ENCODE results near the gene EFR3B. TPM values are rescaled to one million over a fixed set of nuclear protein-coding genes. Genes with fewer than 3 reads are reported as not detected.

EFR3B gene
- polyA plus RNA-seq, 1 of the 3 experiments (the other 2 are of a cell fraction), result 1.5 TPM

DNA sequence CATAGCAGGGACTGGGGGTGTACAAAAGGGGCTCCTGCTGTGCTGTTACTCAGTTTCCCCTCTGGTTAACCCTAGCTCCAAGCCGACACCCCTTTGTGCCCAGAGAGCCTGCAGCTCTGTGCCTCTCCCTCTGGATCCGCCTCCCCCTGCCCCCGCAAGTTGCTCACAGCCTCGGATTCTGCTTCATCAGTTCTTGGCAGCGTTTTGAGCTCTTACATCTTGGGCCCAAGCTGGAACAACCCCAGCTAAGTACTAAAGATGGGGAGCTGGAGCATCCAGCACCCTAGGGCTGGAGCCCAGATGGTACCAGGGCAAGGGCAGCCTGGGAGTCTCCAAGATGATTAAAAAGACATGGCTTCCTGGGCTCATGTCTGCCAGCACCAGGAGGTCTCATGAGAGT is 85.8 kb downstream of the EFR3B start:
- H4K20me1 ChIP-seq (ENCODE audit: insufficient read depth), result no peaks in the 10 kb centered on the region
- H3K27ac ChIP-seq (ENCODE audit: low read depth in 2 of 2, low read length in 1 of 2), result no peak overlapping the region; a peak in 1 of 4 replicates
- H3K9me3 ChIP-seq, result no peaks in the 10 kb centered on the region
- no peaks in the 10 kb centered on the region for H3K79me2 ChIP-seq (ENCODE audit: insufficient read depth)
- TF ChIP-seq FOXJ3 (CRISPR knock-in tag; IDR thresholded peaks at IDR 0.05) (no peak), NFIC (IDR thresholded peaks at IDR 0.05; ENCODE audit: borderline replicate concordance) (no peak), TCF12 (IDR thresholded peaks at IDR 0.05) (no peak), CHD2 (IDR thresholded peaks at IDR 0.05; ENCODE audit: low read length, partially characterized antibody) (no peak), RAD21 (IDR thresholded peaks at IDR 0.05; ENCODE audit: low read length) (no peak), RFX5 (IDR thresholded peaks at IDR 0.05; ENCODE audit: low read length) (no peak), EP300 (IDR thresholded peaks at IDR 0.05; ENCODE audit: borderline replicate concordance in 1 of 2, low read depth in 1 of 2, low read length in 1 of 2) (no peak), FOSL2 (IDR thresholded peaks at IDR 0.05; ENCODE audit: borderline replicate concordance, low read depth) (no peak), SIN3A (IDR thresholded peaks at IDR 0.05; ENCODE audit: borderline replicate concordance, low read depth, low read length) (no peak), MXI1 (IDR thresholded peaks at IDR 0.05; ENCODE audit: low read depth, low read length) (no peak), GATA2 (CRISPR knock-in tag; IDR thresholded peaks at IDR 0.05) (no peak), TAF1 (IDR thresholded peaks at IDR 0.05; ENCODE audit: borderline replicate concordance, low read depth, low read length) (no peak), RCOR1 (IDR thresholded peaks at IDR 0.05; ENCODE audit: low read length) (no peak)
- TF ChIP-seq, protein P1, sequence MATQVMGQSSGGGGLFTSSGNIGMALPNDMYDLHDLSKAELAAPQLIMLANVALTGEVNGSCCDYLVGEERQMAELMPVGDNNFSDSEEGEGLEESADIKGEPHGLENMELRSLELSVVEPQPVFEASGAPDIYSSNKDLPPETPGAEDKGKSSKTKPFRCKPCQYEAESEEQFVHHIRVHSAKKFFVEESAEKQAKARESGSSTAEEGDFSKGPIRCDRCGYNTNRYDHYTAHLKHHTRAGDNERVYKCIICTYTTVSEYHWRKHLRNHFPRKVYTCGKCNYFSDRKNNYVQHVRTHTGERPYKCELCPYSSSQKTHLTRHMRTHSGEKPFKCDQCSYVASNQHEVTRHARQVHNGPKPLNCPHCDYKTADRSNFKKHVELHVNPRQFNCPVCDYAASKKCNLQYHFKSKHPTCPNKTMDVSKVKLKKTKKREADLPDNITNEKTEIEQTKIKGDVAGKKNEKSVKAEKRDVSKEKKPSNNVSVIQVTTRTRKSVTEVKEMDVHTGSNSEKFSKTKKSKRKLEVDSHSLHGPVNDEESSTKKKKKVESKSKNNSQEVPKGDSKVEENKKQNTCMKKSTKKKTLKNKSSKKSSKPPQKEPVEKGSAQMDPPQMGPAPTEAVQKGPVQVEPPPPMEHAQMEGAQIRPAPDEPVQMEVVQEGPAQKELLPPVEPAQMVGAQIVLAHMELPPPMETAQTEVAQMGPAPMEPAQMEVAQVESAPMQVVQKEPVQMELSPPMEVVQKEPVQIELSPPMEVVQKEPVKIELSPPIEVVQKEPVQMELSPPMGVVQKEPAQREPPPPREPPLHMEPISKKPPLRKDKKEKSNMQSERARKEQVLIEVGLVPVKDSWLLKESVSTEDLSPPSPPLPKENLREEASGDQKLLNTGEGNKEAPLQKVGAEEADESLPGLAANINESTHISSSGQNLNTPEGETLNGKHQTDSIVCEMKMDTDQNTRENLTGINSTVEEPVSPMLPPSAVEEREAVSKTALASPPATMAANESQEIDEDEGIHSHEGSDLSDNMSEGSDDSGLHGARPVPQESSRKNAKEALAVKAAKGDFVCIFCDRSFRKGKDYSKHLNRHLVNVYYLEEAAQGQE (IDR thresholded peaks at IDR 0.05; ENCODE audit: low read depth, low read length), result no peak
- TF ChIP-seq, protein P2, sequence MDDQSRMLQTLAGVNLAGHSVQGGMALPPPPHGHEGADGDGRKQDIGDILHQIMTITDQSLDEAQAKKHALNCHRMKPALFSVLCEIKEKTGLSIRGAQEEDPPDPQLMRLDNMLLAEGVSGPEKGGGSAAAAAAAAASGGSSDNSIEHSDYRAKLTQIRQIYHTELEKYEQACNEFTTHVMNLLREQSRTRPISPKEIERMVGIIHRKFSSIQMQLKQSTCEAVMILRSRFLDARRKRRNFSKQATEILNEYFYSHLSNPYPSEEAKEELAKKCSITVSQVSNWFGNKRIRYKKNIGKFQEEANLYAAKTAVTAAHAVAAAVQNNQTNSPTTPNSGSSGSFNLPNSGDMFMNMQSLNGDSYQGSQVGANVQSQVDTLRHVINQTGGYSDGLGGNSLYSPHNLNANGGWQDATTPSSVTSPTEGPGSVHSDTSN (IDR thresholded peaks at IDR 0.05), result no peak
- TF ChIP-seq, protein P3, sequence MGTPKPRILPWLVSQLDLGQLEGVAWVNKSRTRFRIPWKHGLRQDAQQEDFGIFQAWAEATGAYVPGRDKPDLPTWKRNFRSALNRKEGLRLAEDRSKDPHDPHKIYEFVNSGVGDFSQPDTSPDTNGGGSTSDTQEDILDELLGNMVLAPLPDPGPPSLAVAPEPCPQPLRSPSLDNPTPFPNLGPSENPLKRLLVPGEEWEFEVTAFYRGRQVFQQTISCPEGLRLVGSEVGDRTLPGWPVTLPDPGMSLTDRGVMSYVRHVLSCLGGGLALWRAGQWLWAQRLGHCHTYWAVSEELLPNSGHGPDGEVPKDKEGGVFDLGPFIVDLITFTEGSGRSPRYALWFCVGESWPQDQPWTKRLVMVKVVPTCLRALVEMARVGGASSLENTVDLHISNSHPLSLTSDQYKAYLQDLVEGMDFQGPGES (IDR thresholded peaks at IDR 0.05; ENCODE audit: low read depth, low read length), result no peak
- no peak overlapping the region for H3K4me3 ChIP-seq (ENCODE audit: low read depth in 2 of 2, low read length in 1 of 2)
- H3K36me3 ChIP-seq (replicated peaks in 1 of 2; ENCODE audit: control insufficient read depth in 1 of 2, insufficient read depth in 2 of 2, low read length in 1 of 2), result peaks cover 2 to 5% of the 10 kb centered on the region in 2 experiments
- H2AFZ ChIP-seq (ENCODE audit: low read depth), result no peak overlapping the region
- WGBS (ENCODE audit: low lambda C conversion rate), result 81% methylated on average over 5 of the region's 5 CpGs
- H3F3A ChIP-seq (replicated peaks; ENCODE audit: insufficient read depth), result peaks cover 10% of the 10 kb centered on the region
- H3K9me2 ChIP-seq, result no peaks in the 10 kb centered on the region
- no peak for DNase-seq
- no peak overlapping the region for H3K9ac ChIP-seq
- H3K4me2 ChIP-seq, result no peak overlapping the region
- CTCF ChIA-PET, result interaction anchor here (0.7 to 27.1 kb wide), 12 partner anchors 8 to 300 kb away, joined by 3 to 519 read pairs (median 8); partner anchors contain the start of gene EFR3B
- POLR2A ChIA-PET, result interaction anchor here (2.8 kb wide), 1 partner anchor 152 kb away, joined by 17 read pairs; no protein-coding TSS in a partner anchor
- H3K27me3 ChIP-seq (ENCODE audit: insufficient read depth), result no peaks in the 10 kb centered on the region
- peaks cover 0 to 7% of the 10 kb centered on the region in 2 experiments; a peak in 1 of 4 replicates for H3K4me1 ChIP-seq (ENCODE audit: control insufficient read depth in 1 of 2, insufficient read depth in 2 of 2, low read depth in 1 of 2, low read length in 1 of 2)

Data from SK-N-SH (cell line).